PC-3 (cell line): ENCODE measurements around the gene RPLP2. TPM values are rescaled to one million over a fixed set of nuclear protein-coding genes. Genes with fewer than 3 reads are reported as not detected.

ENCODE experiments used
- ATAC-seq: fragments of 200-7000 bp; cut with Tn5 transposase; 2 replicates; pipeline ENCODE4 v1.9.1; 2020; ENCODE audit warnings: mild to moderate bottlenecking, moderate library complexity
- BruUV-seq: library from RNA; stranded (reverse); fragments of 400-500 nt; replicated peaks from 2 replicates; lab custom pipeline; 2021; lab: Mats Ljungman, UMichigan
- CTCF ChIA-PET: fragments of 300-600 bp; sonication (Branson Sonifier 250); formaldehyde crosslinking; loops from one replicate; lab custom pipeline; 2022; ENCODE audit warnings: antibody characterized with exemption; lab: Charles Lee
- POLR2A ChIA-PET: fragments of 300-600 bp; sonication (Branson Sonifier 250); formaldehyde crosslinking; loops from one replicate; lab custom pipeline; 2022; ENCODE audit warnings: antibody characterized with exemption; ENCODE audit not compliant: unreplicated experiment; lab: Charles Lee
- DNase-seq: peaks from one replicate; pipeline ENCODE4 v3.0.0-alpha.2; 2015
- H2AFZ ChIP-seq: fragments of 300-600 bp; sonication (generic); 2 replicates; pipeline ENCODE4 v1.6.0; 2016; ENCODE audit warnings: antibody characterized with exemption, low read length
- H3F3A ChIP-seq: fragments of 300-600 bp; sonication (generic); one replicate; pipeline ENCODE4 v1.6.0; 2017; ENCODE audit warnings: antibody characterized with exemption, low read length, control low read depth, mild to moderate bottlenecking; ENCODE audit not compliant: unreplicated experiment
- H3K27ac ChIP-seq: fragments of 300-600 bp; sonication (generic); 2 replicates; pipeline ENCODE4 v1.5.1; 2016; ENCODE audit warnings: mild to moderate bottlenecking, low read length
- H3K27me3 ChIP-seq: fragments of 300-600 bp; sonication (generic); 2 replicates; pipeline ENCODE4 v1.6.1; 2016; ENCODE audit warnings: low read length, mixed read lengths
- H3K36me3 ChIP-seq: fragments of 300-600 bp; sonication (generic); 2 replicates; pipeline ENCODE4 v1.6.1; 2016; ENCODE audit warnings: low read depth, mixed run types, low read length, mixed read lengths
- H3K4me1 ChIP-seq: fragments of 300-600 bp; sonication (generic); 2 replicates; pipeline ENCODE4 v1.5.1; 2016; ENCODE audit warnings: low read length; ENCODE audit not compliant: insufficient read depth
- H3K4me2 ChIP-seq: fragments of 300-600 bp; sonication (generic); 2 replicates; pipeline ENCODE4 v1.6.0; 2016; ENCODE audit warnings: low read length
- H3K4me3 ChIP-seq: fragments of 300-600 bp; sonication (generic); 2 replicates; pipeline ENCODE4 v1.5.1; 2016; ENCODE audit warnings: mild to moderate bottlenecking, low read length, mixed read lengths
- H3K79me2 ChIP-seq: fragments of 300-600 bp; sonication (generic); 2 replicates; pipeline ENCODE4 v1.6.1; 2017; ENCODE audit warnings: low read length, mixed read lengths
- H3K9ac ChIP-seq: fragments of 300-600 bp; sonication (generic); 2 replicates; pipeline ENCODE4 v1.6.0; 2016; ENCODE audit warnings: mild to moderate bottlenecking, low read length
- H3K9me2 ChIP-seq: fragments of 300-600 bp; sonication (generic); replicated peaks from 2 replicates; pipeline ENCODE4 v1.6.1; 2016; ENCODE audit warnings: mixed run types, low read length, mixed read lengths
- H3K9me3 ChIP-seq: fragments of 300-600 bp; sonication (generic); 2 replicates; pipeline ENCODE4 v1.6.1; 2016; ENCODE audit warnings: low read length, mixed read lengths
- H4K20me1 ChIP-seq: fragments of 300-600 bp; sonication (generic); 2 replicates; pipeline ENCODE4 v1.6.1; 2016; ENCODE audit warnings: low read length, mixed read lengths
- EZH2 ChIP-seq: fragments of 300-600 bp; sonication (generic); IDR thresholded peaks from one replicate; pipeline ENCODE4 v1.6.1; 2017; ENCODE audit warnings: antibody characterized with exemption, mild to moderate bottlenecking, low read length; ENCODE audit not compliant: unreplicated experiment
- EZH2phosphoT487 ChIP-seq: fragments of 300-600 bp; sonication (generic); IDR thresholded peaks from 2 replicates; pipeline ENCODE4 v1.6.1; 2018; ENCODE audit warnings: mild to moderate bottlenecking, antibody characterized with exemption, low read length, borderline replicate concordance
- intact Hi-C: fragments of 100-400 bp; cut with micrococcal nuclease; formaldehyde crosslinking; loops from 2 replicates; pipeline ENCODE4 v1.9.0; 2023
- total RNA-seq: library from RNA; depleted of rRNA; stranded (reverse); fragments of >200 nt; gene quantifications from 2 replicates; pipeline ENCODE4 v1.2.3, GENCODE V29; 2014
- TF ChIP-seq, protein P1 (sequence below): fragments of 300-600 bp; sonication (generic); conservative IDR thresholded peaks from 2 replicates; pipeline ENCODE4 v1.5.1; 2017; ENCODE audit warnings: antibody characterized with exemption, low read depth, mild to moderate bottlenecking, low read length

Gene RPLP2
- total RNA-seq, 1 experiment from 2014 or later = 897 TPM

- H3K4me3 ChIP-seq = no peak overlapping the region
- H3K79me2 ChIP-seq = peaks cover 38% of the 10 kb centered on the region
- ChIA-PET CTCF (no interaction called here), POLR2A (no interaction called here)
- intact Hi-C loops = no loop called here
- peaks cover 33% of the 10 kb centered on the region for H3K36me3 ChIP-seq
- no peaks in the 10 kb centered on the region for H3K9me3 ChIP-seq
- no peak overlapping the region for H3K27ac ChIP-seq
- no peak overlapping the region for H3K4me2 ChIP-seq
- no peaks in the 10 kb centered on the region for H3K9me2 ChIP-seq
- H2AFZ ChIP-seq = no peak overlapping the region
- no peak for DNase-seq
- BruUV-seq = no TSS peak
- H3K27me3 ChIP-seq = no peaks in the 10 kb centered on the region
- H3K4me1 ChIP-seq = peaks cover 18% of the 10 kb centered on the region
- TF ChIP-seq, protein P1, sequence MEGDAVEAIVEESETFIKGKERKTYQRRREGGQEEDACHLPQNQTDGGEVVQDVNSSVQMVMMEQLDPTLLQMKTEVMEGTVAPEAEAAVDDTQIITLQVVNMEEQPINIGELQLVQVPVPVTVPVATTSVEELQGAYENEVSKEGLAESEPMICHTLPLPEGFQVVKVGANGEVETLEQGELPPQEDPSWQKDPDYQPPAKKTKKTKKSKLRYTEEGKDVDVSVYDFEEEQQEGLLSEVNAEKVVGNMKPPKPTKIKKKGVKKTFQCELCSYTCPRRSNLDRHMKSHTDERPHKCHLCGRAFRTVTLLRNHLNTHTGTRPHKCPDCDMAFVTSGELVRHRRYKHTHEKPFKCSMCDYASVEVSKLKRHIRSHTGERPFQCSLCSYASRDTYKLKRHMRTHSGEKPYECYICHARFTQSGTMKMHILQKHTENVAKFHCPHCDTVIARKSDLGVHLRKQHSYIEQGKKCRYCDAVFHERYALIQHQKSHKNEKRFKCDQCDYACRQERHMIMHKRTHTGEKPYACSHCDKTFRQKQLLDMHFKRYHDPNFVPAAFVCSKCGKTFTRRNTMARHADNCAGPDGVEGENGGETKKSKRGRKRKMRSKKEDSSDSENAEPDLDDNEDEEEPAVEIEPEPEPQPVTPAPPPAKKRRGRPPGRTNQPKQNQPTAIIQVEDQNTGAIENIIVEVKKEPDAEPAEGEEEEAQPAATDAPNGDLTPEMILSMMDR = no peak
- no peak overlapping the region for H3K9ac ChIP-seq
- H4K20me1 ChIP-seq = peaks cover 34% of the 10 kb centered on the region
- peaks cover 5% of the 10 kb centered on the region for H3F3A ChIP-seq
- ATAC-seq = no peak
Observed at GRCh38 chr11:813456-814096, 3.8 kb downstream of the RPLP2 start.

GRCh38 chr11:815675-816432, 6.1 kb downstream of the RPLP2 start:
- DNase-seq (no peak), ATAC-seq (no peak)
- Histone ChIP-seq H3K9ac (no peak overlapping the region), H3F3A (peaks cover 5% of the 10 kb centered on the region), H3K9me2 (no peaks in the 10 kb centered on the region), H3K4me2 (no peak overlapping the region), H3K4me3 (no peak overlapping the region), H3K79me2 (peaks cover 30% of the 10 kb centered on the region), H4K20me1 (peaks cover 33% of the 10 kb centered on the region), H2AFZ (no peak overlapping the region), H3K36me3 (peaks cover 29% of the 10 kb centered on the region), H3K4me1 (peaks cover 27% of the 10 kb centered on the region), H3K27me3 (no peaks in the 10 kb centered on the region), H3K9me3 (no peaks in the 10 kb centered on the region), H3K27ac (no peak overlapping the region)
- TF ChIP-seq EZH2phosphoT487 = no peak
- TF ChIP-seq, protein P1 = no peak
- TF ChIP-seq EZH2 = no peak
- CTCF ChIA-PET = no interaction called here
- POLR2A ChIA-PET = no interaction called here
- intact Hi-C loops = no loop called here
- no TSS peak for BruUV-seq

- ChIA-PET CTCF (no interaction called here), POLR2A (no interaction called here)
- no peak overlapping the region for H2AFZ ChIP-seq
- no TSS peak for BruUV-seq
- H3K36me3 ChIP-seq = peaks cover 23% of the 10 kb centered on the region
- TF ChIP-seq, protein P1 = no peak
- no peak for TF ChIP-seq EZH2phosphoT487
- TF ChIP-seq EZH2 = no peak
- no peak overlapping the region for H3K9ac ChIP-seq
- ATAC-seq = no peak
- H3K27me3 ChIP-seq = no peaks in the 10 kb centered on the region
- H3K9me3 ChIP-seq = no peaks in the 10 kb centered on the region
- peaks cover 5% of the 10 kb centered on the region for H3F3A ChIP-seq
- H3K9me2 ChIP-seq = no peaks in the 10 kb centered on the region
- no peak overlapping the region for H3K4me2 ChIP-seq
- intact Hi-C loops = no loop called here
- no peak for DNase-seq
- peaks cover 27% of the 10 kb centered on the region for H3K4me1 ChIP-seq
- peaks cover 29% of the 10 kb centered on the region for H4K20me1 ChIP-seq
- H3K27ac ChIP-seq = no peak overlapping the region
- no peak overlapping the region for H3K4me3 ChIP-seq
- H3K79me2 ChIP-seq = peaks cover 29% of the 10 kb centered on the region
Observed at GRCh38 chr11:816433-816779, 6.6 kb downstream of the RPLP2 start.
